ENCODE measurements around the gene ATP13A5. TPM values are rescaled to one million over a fixed set of nuclear protein-coding genes. Genes with fewer than 3 reads are reported as not detected.

Gene ATP13A5
- total RNA-seq, 1 experiment from 2014 or later, result not detected

DNA sequence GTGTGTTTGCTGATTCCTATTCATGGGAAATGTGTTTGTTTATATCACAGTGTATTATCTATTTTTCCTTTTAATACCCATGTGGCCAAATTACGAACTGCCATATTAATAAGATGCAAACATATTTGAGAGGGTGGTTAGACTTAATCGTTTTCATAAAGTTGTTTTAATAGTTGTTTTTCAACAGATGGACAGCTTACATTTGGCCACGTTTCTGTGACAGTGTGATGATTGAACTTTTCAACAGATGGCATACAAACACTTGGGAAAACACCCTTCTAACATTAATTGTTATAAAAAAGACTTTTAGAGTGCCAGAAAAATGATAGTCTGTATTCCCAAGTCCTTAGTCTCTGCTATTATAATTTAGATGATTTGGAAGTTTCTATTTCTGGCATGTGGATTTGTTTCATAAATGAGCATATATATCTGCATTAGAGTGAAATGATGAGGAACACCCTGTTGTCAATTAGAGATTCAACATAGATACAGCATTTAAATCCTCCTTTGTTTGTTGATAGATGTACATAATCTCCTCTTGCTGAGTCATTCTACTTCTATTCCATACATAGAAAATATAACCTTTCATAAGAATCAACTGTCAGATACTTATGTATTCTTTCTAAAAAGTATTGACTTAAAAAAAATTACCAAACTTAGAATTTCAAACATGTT lies 124.4 kb downstream of the ATP13A5 start:
- no peak for DNase-seq (ENCODE audit: low spot score)
- H3K36me3 ChIP-seq (ENCODE audit: insufficient read depth, low read length, poor library complexity, severe bottlenecking), result no peaks in the 10 kb centered on the region
- no peaks in the 10 kb centered on the region for H3K4me1 ChIP-seq (ENCODE audit: insufficient read depth, low read length, poor library complexity, severe bottlenecking)
- ChIA-PET CTCF (no interaction called here), POLR2A (ENCODE audit: low non-redundant PET) (no interaction called here)
- TF ChIP-seq EZH2 (IDR thresholded peaks at IDR 0.05; ENCODE audit: borderline replicate concordance, low read depth, low read length, poor library complexity, severe bottlenecking) (no peak), CTCF (conservative IDR thresholded peaks at IDR 0.05; ENCODE audit: low read depth, low read length) (no peak)
- no TSS peak for BruUV-seq (replicated peaks)
- no peaks in the 10 kb centered on the region for H3K27me3 ChIP-seq (replicated peaks; ENCODE audit: insufficient read depth, low read depth, low read length, poor library complexity)
- no peak overlapping the region for H3K27ac ChIP-seq (ENCODE audit: low read depth, low read length, poor library complexity, severe bottlenecking)
- peaks cover 8% of the 10 kb centered on the region for H3K9me3 ChIP-seq (ENCODE audit: low read depth, low read length, poor library complexity, severe bottlenecking)
- intact Hi-C loops (cut with micrococcal nuclease; ENCODE audit: unreplicated experiment), result no loop called here
- H3K4me3 ChIP-seq (ENCODE audit: low read depth, low read length, poor library complexity, severe bottlenecking), result no peak overlapping the region

DNA sequence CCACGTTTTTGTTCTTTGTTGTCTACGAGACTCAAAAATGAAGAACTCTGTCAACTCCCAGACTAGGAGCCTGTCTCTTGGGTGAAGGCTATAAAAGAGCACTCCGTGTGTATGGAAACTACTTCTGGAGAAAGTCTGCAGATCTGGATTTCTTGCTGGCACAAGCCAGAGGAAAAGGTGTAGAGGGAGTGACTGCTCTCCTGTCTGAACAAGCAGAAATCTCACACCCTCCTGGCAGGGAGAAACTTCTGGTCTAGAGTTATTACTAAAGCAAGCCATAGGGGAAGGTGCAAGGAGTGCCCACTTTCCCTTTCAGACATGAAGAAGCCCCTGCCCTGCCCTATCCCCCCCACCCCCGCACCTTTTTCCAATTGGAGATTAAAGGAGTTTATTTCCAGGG lies 128.1 kb downstream of the ATP13A5 start:
- Histone ChIP-seq H3K27me3 (replicated peaks; ENCODE audit: insufficient read depth, low read depth, low read length, poor library complexity) (no peaks in the 10 kb centered on the region), H3K4me3 (ENCODE audit: low read depth, low read length, poor library complexity, severe bottlenecking) (no peak overlapping the region), H3K4me1 (ENCODE audit: insufficient read depth, low read length, poor library complexity, severe bottlenecking) (no peaks in the 10 kb centered on the region), H3K9me3 (ENCODE audit: low read depth, low read length, poor library complexity, severe bottlenecking) (peaks cover 21% of the 10 kb centered on the region), H3K36me3 (ENCODE audit: insufficient read depth, low read length, poor library complexity, severe bottlenecking) (no peaks in the 10 kb centered on the region), H3K27ac (ENCODE audit: low read depth, low read length, poor library complexity, severe bottlenecking) (no peak overlapping the region)
- TF ChIP-seq CTCF (conservative IDR thresholded peaks at IDR 0.05; ENCODE audit: low read depth, low read length) (no peak), EZH2 (IDR thresholded peaks at IDR 0.05; ENCODE audit: borderline replicate concordance, low read depth, low read length, poor library complexity, severe bottlenecking) (no peak)
- CTCF ChIA-PET, result no interaction called here
- POLR2A ChIA-PET (ENCODE audit: low non-redundant PET), result no interaction called here
- no peak for DNase-seq (ENCODE audit: low spot score)
- intact Hi-C loops (cut with micrococcal nuclease; ENCODE audit: unreplicated experiment), result no loop called here
- BruUV-seq (replicated peaks), result no TSS peak

DNA sequence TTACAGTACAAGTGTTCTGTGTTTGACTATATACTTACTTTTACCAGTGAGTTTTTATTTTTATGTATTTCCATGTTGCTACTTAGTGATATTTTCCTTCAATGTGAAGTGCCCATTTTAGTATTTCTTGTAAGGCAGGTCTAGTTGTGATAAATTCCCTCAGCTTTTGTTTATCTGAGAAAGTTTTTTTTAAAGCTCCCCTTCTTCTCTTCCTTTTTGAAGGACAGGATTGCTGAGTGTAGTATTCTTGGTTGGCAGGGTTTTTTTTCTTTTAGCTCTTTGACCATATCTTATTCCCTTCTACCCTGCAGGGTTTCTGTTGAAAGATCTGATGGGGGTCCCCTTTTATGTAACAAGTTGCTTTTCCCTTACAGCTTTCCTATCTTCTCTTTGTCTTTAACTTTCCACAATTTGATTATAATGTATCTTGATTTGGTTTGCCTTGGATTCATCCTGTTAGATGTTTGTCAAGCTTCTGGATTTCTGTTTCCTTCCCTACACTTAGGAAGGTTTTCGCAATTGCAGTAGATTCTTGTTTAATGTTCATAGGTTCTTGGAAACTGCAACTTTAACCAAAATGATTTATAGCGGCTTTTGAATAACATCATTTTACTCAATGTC lies 129.6 kb downstream of the ATP13A5 start:
- TF ChIP-seq EZH2 (IDR thresholded peaks at IDR 0.05; ENCODE audit: borderline replicate concordance, low read depth, low read length, poor library complexity, severe bottlenecking) (no peak), CTCF (conservative IDR thresholded peaks at IDR 0.05; ENCODE audit: low read depth, low read length) (no peak)
- Histone ChIP-seq H3K27ac (ENCODE audit: low read depth, low read length, poor library complexity, severe bottlenecking) (no peak overlapping the region), H3K27me3 (replicated peaks; ENCODE audit: insufficient read depth, low read depth, low read length, poor library complexity) (no peaks in the 10 kb centered on the region), H3K9me3 (ENCODE audit: low read depth, low read length, poor library complexity, severe bottlenecking) (peaks cover 21% of the 10 kb centered on the region), H3K36me3 (ENCODE audit: insufficient read depth, low read length, poor library complexity, severe bottlenecking) (no peaks in the 10 kb centered on the region), H3K4me1 (ENCODE audit: insufficient read depth, low read length, poor library complexity, severe bottlenecking) (no peaks in the 10 kb centered on the region), H3K4me3 (ENCODE audit: low read depth, low read length, poor library complexity, severe bottlenecking) (no peak overlapping the region)
- CTCF ChIA-PET, result no interaction called here
- BruUV-seq (replicated peaks), result no TSS peak
- intact Hi-C loops (cut with micrococcal nuclease; ENCODE audit: unreplicated experiment), result no loop called here
- no peak for DNase-seq (ENCODE audit: low spot score)
- POLR2A ChIA-PET (ENCODE audit: low non-redundant PET), result interaction anchor here (0.5 kb wide), 1 partner anchor 31 kb away, joined by 3 read pairs; no protein-coding TSS in a partner anchor
